ENCODE measurements around the gene SLC52A3. TPM values are rescaled to one million over a fixed set of nuclear protein-coding genes. Genes with fewer than 3 reads are reported as not detected.

Gene SLC52A3
- total RNA-seq, 1 experiment from 2014 or later, result 7.7 TPM

DNA sequence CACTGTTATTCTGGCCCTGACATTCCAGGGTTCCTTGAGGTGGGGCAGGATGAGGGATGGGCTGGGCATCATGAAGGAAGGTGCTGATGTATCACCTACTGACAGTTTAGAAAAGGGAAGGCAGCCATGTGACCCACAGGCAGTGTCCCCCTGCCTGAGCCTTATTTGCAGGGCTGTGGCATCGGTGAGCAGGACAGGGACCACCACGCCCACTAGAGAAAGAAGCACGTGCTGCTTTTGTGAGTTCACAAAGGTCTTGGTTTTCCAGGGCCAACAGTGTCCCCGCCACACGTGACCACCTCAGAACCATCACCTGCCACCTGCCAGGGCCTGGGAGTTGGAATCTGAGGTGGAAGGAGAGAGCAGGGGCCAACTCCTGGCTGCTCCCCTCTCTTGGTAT lies 49.2 kb downstream of the SLC52A3 start:
- ATAC-seq (no peak), DNase-seq (ENCODE audit: low spot score) (no peak)
- H3K27me3 Mint-ChIP-seq (ENCODE audit: low read depth), result peaks cover 14% of the 10 kb centered on the region; the same call in 1 of the 2 replicates
- CTCF ChIA-PET, result interaction anchor here (2.7 kb wide), 1 partner anchor 52 kb away, joined by 12 read pairs; no protein-coding TSS in a partner anchor
- H3K27ac Mint-ChIP-seq, result no peak overlapping the region
- H3K9me3 Mint-ChIP-seq, result no peaks in the 10 kb centered on the region
- no peaks in the 10 kb centered on the region for H3K36me3 Mint-ChIP-seq
- no peak for TF ChIP-seq SP1 (CRISPR knock-in tag; conservative IDR thresholded peaks at IDR 0.05)
- TF ChIP-seq ZNF121 (CRISPR knock-in tag; IDR thresholded peaks at IDR 0.05), result no peak
- TF ChIP-seq, protein P1, sequence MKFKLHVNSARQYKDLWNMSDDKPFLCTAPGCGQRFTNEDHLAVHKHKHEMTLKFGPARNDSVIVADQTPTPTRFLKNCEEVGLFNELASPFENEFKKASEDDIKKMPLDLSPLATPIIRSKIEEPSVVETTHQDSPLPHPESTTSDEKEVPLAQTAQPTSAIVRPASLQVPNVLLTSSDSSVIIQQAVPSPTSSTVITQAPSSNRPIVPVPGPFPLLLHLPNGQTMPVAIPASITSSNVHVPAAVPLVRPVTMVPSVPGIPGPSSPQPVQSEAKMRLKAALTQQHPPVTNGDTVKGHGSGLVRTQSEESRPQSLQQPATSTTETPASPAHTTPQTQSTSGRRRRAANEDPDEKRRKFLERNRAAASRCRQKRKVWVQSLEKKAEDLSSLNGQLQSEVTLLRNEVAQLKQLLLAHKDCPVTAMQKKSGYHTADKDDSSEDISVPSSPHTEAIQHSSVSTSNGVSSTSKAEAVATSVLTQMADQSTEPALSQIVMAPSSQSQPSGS (CRISPR knock-in tag; IDR thresholded peaks at IDR 0.05; ENCODE audit: borderline replicate concordance, low read depth), result no peak
- TF ChIP-seq, protein P2, sequence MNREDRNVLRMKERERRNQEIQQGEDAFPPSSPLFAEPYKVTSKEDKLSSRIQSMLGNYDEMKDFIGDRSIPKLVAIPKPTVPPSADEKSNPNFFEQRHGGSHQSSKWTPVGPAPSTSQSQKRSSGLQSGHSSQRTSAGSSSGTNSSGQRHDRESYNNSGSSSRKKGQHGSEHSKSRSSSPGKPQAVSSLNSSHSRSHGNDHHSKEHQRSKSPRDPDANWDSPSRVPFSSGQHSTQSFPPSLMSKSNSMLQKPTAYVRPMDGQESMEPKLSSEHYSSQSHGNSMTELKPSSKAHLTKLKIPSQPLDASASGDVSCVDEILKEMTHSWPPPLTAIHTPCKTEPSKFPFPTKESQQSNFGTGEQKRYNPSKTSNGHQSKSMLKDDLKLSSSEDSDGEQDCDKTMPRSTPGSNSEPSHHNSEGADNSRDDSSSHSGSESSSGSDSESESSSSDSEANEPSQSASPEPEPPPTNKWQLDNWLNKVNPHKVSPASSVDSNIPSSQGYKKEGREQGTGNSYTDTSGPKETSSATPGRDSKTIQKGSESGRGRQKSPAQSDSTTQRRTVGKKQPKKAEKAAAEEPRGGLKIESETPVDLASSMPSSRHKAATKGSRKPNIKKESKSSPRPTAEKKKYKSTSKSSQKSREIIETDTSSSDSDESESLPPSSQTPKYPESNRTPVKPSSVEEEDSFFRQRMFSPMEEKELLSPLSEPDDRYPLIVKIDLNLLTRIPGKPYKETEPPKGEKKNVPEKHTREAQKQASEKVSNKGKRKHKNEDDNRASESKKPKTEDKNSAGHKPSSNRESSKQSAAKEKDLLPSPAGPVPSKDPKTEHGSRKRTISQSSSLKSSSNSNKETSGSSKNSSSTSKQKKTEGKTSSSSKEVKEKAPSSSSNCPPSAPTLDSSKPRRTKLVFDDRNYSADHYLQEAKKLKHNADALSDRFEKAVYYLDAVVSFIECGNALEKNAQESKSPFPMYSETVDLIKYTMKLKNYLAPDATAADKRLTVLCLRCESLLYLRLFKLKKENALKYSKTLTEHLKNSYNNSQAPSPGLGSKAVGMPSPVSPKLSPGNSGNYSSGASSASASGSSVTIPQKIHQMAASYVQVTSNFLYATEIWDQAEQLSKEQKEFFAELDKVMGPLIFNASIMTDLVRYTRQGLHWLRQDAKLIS (CRISPR knock-in tag; IDR thresholded peaks at IDR 0.05; ENCODE audit: borderline replicate concordance), result no peak
- no peak for TF ChIP-seq MYBL2 (CRISPR knock-in tag; IDR thresholded peaks at IDR 0.05)
- no peak for TF ChIP-seq SOX15 (CRISPR knock-in tag; IDR thresholded peaks at IDR 0.05)
- TF ChIP-seq, protein P3, sequence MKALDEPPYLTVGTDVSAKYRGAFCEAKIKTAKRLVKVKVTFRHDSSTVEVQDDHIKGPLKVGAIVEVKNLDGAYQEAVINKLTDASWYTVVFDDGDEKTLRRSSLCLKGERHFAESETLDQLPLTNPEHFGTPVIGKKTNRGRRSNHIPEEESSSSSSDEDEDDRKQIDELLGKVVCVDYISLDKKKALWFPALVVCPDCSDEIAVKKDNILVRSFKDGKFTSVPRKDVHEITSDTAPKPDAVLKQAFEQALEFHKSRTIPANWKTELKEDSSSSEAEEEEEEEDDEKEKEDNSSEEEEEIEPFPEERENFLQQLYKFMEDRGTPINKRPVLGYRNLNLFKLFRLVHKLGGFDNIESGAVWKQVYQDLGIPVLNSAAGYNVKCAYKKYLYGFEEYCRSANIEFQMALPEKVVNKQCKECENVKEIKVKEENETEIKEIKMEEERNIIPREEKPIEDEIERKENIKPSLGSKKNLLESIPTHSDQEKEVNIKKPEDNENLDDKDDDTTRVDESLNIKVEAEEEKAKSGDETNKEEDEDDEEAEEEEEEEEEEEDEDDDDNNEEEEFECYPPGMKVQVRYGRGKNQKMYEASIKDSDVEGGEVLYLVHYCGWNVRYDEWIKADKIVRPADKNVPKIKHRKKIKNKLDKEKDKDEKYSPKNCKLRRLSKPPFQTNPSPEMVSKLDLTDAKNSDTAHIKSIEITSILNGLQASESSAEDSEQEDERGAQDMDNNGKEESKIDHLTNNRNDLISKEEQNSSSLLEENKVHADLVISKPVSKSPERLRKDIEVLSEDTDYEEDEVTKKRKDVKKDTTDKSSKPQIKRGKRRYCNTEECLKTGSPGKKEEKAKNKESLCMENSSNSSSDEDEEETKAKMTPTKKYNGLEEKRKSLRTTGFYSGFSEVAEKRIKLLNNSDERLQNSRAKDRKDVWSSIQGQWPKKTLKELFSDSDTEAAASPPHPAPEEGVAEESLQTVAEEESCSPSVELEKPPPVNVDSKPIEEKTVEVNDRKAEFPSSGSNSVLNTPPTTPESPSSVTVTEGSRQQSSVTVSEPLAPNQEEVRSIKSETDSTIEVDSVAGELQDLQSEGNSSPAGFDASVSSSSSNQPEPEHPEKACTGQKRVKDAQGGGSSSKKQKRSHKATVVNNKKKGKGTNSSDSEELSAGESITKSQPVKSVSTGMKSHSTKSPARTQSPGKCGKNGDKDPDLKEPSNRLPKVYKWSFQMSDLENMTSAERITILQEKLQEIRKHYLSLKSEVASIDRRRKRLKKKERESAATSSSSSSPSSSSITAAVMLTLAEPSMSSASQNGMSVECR (CRISPR knock-in tag; IDR thresholded peaks at IDR 0.05; ENCODE audit: borderline replicate concordance), result no peak
- no peak for TF ChIP-seq ZNF416 (CRISPR knock-in tag; IDR thresholded peaks at IDR 0.05)
- TF ChIP-seq, protein P4, sequence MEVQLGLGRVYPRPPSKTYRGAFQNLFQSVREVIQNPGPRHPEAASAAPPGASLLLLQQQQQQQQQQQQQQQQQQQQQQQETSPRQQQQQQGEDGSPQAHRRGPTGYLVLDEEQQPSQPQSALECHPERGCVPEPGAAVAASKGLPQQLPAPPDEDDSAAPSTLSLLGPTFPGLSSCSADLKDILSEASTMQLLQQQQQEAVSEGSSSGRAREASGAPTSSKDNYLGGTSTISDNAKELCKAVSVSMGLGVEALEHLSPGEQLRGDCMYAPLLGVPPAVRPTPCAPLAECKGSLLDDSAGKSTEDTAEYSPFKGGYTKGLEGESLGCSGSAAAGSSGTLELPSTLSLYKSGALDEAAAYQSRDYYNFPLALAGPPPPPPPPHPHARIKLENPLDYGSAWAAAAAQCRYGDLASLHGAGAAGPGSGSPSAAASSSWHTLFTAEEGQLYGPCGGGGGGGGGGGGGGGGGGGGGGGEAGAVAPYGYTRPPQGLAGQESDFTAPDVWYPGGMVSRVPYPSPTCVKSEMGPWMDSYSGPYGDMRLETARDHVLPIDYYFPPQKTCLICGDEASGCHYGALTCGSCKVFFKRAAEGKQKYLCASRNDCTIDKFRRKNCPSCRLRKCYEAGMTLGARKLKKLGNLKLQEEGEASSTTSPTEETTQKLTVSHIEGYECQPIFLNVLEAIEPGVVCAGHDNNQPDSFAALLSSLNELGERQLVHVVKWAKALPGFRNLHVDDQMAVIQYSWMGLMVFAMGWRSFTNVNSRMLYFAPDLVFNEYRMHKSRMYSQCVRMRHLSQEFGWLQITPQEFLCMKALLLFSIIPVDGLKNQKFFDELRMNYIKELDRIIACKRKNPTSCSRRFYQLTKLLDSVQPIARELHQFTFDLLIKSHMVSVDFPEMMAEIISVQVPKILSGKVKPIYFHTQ (CRISPR knock-in tag; IDR thresholded peaks at IDR 0.05), result no peak
- TF ChIP-seq GTF2I (CRISPR knock-in tag; conservative IDR thresholded peaks at IDR 0.05), result no peak
- TF ChIP-seq, protein P5, sequence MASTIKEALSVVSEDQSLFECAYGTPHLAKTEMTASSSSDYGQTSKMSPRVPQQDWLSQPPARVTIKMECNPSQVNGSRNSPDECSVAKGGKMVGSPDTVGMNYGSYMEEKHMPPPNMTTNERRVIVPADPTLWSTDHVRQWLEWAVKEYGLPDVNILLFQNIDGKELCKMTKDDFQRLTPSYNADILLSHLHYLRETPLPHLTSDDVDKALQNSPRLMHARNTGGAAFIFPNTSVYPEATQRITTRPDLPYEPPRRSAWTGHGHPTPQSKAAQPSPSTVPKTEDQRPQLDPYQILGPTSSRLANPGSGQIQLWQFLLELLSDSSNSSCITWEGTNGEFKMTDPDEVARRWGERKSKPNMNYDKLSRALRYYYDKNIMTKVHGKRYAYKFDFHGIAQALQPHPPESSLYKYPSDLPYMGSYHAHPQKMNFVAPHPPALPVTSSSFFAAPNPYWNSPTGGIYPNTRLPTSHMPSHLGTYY (CRISPR knock-in tag; IDR thresholded peaks at IDR 0.05), result no peak
- TF ChIP-seq, protein P6, sequence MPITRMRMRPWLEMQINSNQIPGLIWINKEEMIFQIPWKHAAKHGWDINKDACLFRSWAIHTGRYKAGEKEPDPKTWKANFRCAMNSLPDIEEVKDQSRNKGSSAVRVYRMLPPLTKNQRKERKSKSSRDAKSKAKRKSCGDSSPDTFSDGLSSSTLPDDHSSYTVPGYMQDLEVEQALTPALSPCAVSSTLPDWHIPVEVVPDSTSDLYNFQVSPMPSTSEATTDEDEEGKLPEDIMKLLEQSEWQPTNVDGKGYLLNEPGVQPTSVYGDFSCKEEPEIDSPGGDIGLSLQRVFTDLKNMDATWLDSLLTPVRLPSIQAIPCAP (CRISPR knock-in tag; IDR thresholded peaks at IDR 0.05), result no peak
- no peak overlapping the region for H3K4me3 Mint-ChIP-seq
- POLR2A ChIA-PET, result no interaction called here
- peaks cover 10% of the 10 kb centered on the region for H3K4me1 Mint-ChIP-seq

Data from WTC11 (cell line).